Measurements from ENCODE around the gene SAYSD1.

The SAYSD1 gene

DNA sequence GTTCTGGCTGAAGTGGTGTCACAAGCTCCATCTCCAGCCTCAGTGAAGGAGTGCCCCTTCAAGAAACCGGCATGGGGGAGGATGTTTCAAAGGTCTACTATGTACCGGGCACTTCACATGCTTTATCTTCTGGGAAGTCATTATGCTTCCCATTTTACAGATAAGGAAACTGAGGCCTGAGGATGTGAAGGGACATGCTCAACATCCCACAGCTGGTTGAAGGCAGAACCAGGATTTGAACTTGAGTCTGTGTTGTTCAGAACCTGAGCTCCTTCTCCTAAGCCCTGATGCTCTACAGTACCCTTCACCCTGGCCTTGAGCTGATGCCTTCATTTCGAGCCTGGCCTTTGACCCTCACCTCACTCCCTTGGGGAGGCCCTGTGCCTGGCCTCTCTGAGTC, 53.4 kb downstream of the SAYSD1 start:
- no peak overlapping the region for H3K4me3 ChIP-seq (ENCODE audit: low read length)
- peaks cover 74% of the 10 kb centered on the region for H3K27me3 ChIP-seq (replicated peaks; ENCODE audit: control insufficient read depth, insufficient read depth, low read length)

DNA sequence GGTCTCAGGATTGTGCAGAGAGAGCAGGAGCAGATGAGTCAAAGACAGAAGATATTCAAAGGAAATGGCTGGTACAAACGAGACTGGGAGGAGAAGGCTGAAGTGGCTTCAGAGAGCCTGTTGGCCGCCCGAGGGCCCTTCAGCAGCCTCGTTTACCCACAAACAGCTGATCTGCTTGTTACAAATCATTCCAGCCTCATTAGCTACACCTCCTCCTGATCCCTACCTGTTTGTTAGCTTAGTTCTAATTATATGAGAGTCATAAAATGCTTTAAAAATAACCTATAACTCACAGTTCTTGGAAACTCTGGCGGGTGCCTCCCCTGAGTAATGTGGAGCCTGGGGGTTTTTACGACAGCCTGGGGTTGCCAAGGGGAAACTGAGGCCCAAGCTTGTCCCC, 53.8 kb downstream of the SAYSD1 start:
- Histone ChIP-seq H3K4me1 (ENCODE audit: control insufficient read depth, insufficient read depth, low read length) (no peaks in the 10 kb centered on the region), H3K9ac (ENCODE audit: low read length) (no peak overlapping the region), H3K9me3 (ENCODE audit: control insufficient read depth, low read length) (no peaks in the 10 kb centered on the region), H3K36me3 (ENCODE audit: control insufficient read depth, insufficient read depth, low read length, severe bottlenecking) (no peaks in the 10 kb centered on the region), H3K27me3 (replicated peaks; ENCODE audit: control insufficient read depth, insufficient read depth, low read length) (peaks cover 77% of the 10 kb centered on the region), H3K4me3 (ENCODE audit: low read length) (no peak overlapping the region)
- DNase-seq (ENCODE audit: low read depth): no peak

More for the DNA sequence above, 53.4 kb downstream of the SAYSD1 start:
- H3K4me1 ChIP-seq (ENCODE audit: control insufficient read depth, insufficient read depth, low read length): no peaks in the 10 kb centered on the region
- no peak overlapping the region for H3K9ac ChIP-seq (ENCODE audit: low read length)
- H3K36me3 ChIP-seq (ENCODE audit: control insufficient read depth, insufficient read depth, low read length, severe bottlenecking): no peaks in the 10 kb centered on the region
- no peaks in the 10 kb centered on the region for H3K9me3 ChIP-seq (ENCODE audit: control insufficient read depth, low read length)
- DNase-seq (ENCODE audit: low read depth): no peak

DNA sequence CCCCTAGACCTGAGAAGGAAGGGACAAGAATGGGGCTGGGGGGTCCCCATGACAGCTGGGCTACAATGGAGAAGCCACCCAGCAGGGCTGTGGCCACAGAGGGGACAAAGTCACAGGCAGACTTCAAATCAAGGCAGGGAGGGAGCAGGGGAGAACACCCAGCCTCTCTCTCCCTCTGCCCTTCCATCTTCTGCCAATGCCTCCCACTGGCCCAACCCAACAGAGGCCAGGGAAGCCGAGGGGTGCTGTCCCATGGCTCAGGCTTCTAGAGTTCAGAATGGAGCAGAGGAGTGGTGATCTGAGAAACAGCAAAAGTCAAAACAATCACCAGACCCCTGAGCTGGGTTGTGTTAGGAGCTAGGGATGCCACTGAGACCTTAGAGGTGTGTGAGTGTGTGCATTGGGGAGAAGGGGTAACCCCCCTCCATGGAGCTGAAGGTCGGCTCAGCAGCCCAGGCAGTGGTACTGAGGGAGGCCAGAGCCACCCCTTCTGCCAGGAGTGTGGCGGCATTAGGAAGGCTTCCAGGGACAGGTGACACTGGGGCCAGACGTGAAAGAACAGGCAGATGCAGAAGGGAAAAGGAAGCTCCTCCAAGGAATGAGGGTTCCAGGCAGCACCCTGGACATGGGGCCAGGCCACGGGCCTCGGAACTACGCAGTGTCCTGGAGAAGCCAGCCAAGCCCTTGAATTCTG, 54.4 kb downstream of the SAYSD1 start:
- Histone ChIP-seq H3K36me3 (ENCODE audit: control insufficient read depth, insufficient read depth, low read length, severe bottlenecking) (no peaks in the 10 kb centered on the region), H3K4me1 (ENCODE audit: control insufficient read depth, insufficient read depth, low read length) (no peaks in the 10 kb centered on the region), H3K4me3 (ENCODE audit: low read length) (no peak overlapping the region), H3K27me3 (replicated peaks; ENCODE audit: control insufficient read depth, insufficient read depth, low read length) (peaks cover 75% of the 10 kb centered on the region), H3K9me3 (ENCODE audit: control insufficient read depth, low read length) (no peaks in the 10 kb centered on the region), H3K9ac (ENCODE audit: low read length) (no peak overlapping the region)
- DNase-seq (ENCODE audit: low read depth): no peak

DNA sequence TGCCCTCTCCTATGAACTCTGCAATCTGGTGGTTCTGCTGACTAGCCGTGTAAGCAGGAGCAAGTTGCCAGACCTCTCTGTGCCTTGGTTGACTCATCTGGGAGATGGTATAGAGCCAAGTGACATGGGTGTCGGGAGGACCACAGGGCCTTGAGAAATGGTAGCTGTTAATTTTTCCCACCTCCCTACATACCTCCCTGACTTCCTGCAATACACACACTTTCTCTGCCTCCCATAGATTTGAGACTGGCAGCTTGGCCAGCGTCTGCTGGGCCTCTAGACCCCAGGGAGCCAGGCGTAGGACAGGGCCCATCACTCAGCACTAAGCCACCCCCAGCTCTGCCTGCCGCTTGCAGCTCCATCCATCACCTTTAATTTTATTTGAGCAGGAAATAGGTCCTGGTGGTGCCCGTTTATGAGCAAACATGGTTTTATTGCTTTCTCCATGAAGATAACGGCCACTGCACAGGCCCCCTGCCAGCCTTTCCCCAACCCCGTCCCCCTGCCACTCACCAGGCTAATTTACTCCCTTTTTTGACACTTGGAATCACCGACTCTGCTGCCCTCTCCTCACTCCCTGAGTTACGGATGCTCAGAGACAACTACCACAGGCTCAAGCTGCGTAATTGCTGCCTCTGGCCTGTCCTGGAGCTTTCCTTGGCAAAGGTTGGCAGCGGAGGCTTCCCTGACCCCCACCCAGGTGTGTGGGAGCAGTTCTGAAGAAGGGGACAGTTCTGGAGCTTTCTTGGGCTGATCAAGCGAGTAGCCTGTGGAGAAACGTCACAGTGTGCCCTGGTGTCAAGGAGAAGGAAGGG, 55.3 kb downstream of the SAYSD1 start:
- no peak for DNase-seq (ENCODE audit: low read depth)
- no peaks in the 10 kb centered on the region for H3K9me3 ChIP-seq (ENCODE audit: control insufficient read depth, low read length)
- H3K36me3 ChIP-seq (ENCODE audit: control insufficient read depth, insufficient read depth, low read length, severe bottlenecking): no peaks in the 10 kb centered on the region
- no peak overlapping the region for H3K9ac ChIP-seq (ENCODE audit: low read length)
- H3K4me1 ChIP-seq (ENCODE audit: control insufficient read depth, insufficient read depth, low read length): no peaks in the 10 kb centered on the region
- peaks cover 76% of the 10 kb centered on the region for H3K27me3 ChIP-seq (replicated peaks; ENCODE audit: control insufficient read depth, insufficient read depth, low read length)
- no peak overlapping the region for H3K4me3 ChIP-seq (ENCODE audit: low read length)

DNA sequence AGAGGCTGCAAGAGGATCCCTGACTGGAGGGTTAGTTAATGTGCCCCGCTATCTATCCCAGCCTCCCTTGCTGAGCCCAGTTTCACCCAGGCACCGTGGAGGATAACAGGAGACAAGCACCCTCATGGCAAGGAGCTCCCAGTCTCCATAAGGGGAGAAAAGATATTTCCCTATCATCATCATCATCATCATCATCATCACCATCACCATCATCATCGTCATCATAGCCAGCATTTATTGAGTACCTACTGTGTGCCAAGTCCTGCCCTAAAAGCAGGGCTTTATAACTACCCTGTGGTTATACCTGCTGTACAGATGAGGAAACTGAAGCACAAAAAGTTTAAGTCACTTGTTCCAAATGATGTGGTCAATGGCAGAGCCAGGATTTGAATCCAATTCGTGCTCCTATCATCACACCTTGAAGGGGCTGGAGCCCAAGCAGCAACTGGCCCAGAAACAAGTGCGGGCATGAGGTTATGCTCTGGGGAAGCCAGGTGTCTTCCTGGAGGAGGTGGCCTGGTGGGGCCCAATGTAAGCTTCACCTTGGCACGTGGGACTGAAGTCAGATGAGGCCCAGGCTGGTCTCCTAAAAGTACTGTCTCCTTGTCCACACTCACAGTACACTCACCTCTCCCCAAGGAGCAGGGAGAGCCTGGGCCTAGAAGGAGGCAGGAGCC, 56.4 kb downstream of the SAYSD1 start:
- H3K4me3 ChIP-seq (ENCODE audit: low read length): no peak overlapping the region
- peaks cover 81% of the 10 kb centered on the region for H3K27me3 ChIP-seq (replicated peaks; ENCODE audit: control insufficient read depth, insufficient read depth, low read length)
- no peaks in the 10 kb centered on the region for H3K36me3 ChIP-seq (ENCODE audit: control insufficient read depth, insufficient read depth, low read length, severe bottlenecking)
- peaks cover 5% of the 10 kb centered on the region for H3K4me1 ChIP-seq (ENCODE audit: control insufficient read depth, insufficient read depth, low read length)
- no peak for DNase-seq (ENCODE audit: low read depth)
- no peak overlapping the region for H3K9ac ChIP-seq (ENCODE audit: low read length)
- no peaks in the 10 kb centered on the region for H3K9me3 ChIP-seq (ENCODE audit: control insufficient read depth, low read length)

DNA sequence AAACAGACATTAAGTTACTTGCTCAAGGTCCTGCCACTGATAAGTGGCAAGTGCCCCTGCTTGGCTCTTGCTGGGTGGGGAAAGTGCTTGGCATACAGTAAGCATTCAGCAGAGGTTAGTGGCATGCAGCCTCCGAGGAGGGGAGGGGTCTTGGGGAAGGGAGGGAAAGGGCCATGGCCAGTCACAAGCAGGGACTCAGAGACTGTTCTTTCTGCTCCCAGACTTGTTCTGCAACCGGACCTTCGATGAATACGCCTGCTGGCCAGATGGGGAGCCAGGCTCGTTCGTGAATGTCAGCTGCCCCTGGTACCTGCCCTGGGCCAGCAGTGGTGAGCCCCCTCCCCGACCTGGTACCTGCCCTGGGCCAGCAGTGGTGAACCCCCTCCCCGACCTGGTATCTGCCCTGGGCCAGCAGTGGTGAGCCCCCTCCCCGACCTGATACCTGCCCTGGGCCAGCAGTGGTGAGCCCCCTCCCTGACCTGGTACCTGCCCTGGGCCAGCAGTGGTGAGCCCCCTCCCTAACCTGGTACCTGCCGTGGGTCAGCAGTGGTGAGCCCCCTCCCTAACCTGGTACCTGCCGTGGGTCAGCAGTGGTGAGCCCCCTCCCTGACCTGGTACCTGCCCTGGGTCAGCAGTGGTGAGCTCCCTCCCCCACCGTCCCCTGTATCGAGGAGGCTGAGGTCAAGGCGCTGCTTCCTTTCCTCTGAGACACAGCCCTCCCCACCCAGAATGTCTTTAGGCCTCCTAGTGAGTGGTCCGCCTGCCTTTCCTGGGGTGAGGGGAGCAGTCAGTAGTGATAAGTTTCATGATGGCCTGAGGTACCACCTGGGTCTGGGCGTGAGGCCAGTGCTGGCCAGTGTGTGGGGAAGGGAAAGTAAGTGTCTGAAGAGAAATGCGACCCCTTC, 57.5 kb downstream of the SAYSD1 start:
- Histone ChIP-seq H3K4me1 (ENCODE audit: control insufficient read depth, insufficient read depth, low read length) (peaks cover 5% of the 10 kb centered on the region), H3K9me3 (ENCODE audit: control insufficient read depth, low read length) (no peaks in the 10 kb centered on the region), H3K36me3 (ENCODE audit: control insufficient read depth, insufficient read depth, low read length, severe bottlenecking) (no peaks in the 10 kb centered on the region), H3K9ac (ENCODE audit: low read length) (no peak overlapping the region), H3K4me3 (ENCODE audit: low read length) (no peak overlapping the region), H3K27me3 (replicated peaks; ENCODE audit: control insufficient read depth, insufficient read depth, low read length) (peaks cover 79% of the 10 kb centered on the region)
- DNase-seq (ENCODE audit: low read depth): no peak

DNA sequence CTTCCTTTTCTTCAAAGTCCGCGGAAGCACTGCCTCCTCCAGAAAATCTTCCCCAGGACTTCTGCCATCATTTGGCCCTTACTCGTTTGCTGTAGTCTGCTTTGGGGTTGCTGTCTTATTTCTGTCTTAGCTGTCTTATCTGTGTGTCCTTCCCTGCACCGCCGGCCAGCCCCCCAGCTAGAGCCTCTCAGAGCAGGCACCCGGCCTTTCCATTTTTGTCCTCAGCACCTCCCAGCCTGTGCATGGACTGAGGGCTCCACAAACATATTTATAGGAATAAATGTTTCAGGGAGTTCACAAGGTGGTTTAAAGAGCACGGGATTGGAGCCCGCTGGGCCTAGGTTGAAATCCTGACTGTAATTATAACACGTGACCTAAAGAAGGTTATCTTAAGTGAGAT, 58.3 kb downstream of the SAYSD1 start:
- peaks cover 78% of the 10 kb centered on the region for H3K27me3 ChIP-seq (replicated peaks; ENCODE audit: control insufficient read depth, insufficient read depth, low read length)

DNA sequence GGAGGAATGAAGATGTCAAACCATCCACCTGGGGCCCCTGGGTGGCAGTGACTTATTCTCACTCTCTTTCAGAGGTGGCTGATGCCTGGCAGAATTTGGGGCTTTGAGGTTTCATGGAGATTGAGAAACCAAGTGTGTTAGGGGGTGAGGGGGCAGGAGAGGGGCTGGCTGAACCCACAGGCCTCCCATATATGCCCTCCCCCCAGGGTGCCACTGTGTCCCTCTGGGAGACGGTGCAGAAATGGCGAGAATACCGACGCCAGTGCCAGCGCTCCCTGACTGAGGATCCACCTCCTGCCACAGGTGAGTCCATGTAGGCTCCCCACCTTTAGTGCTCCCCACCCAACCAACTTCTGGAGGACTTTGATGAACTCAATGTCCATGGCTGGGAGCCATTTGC, 58.8 kb downstream of the SAYSD1 start:
- Histone ChIP-seq H3K36me3 (ENCODE audit: control insufficient read depth, insufficient read depth, low read length, severe bottlenecking) (no peaks in the 10 kb centered on the region), H3K4me1 (ENCODE audit: control insufficient read depth, insufficient read depth, low read length) (peaks cover 5% of the 10 kb centered on the region), H3K9ac (ENCODE audit: low read length) (no peak overlapping the region), H3K9me3 (ENCODE audit: control insufficient read depth, low read length) (no peaks in the 10 kb centered on the region), H3K27me3 (replicated peaks; ENCODE audit: control insufficient read depth, insufficient read depth, low read length) (peaks cover 78% of the 10 kb centered on the region), H3K4me3 (ENCODE audit: low read length) (no peak overlapping the region)
- no peak for DNase-seq (ENCODE audit: low read depth)

More for the DNA sequence above, 58.3 kb downstream of the SAYSD1 start:
- no peak overlapping the region for H3K4me3 ChIP-seq (ENCODE audit: low read length)
- H3K4me1 ChIP-seq (ENCODE audit: control insufficient read depth, insufficient read depth, low read length): peaks cover 5% of the 10 kb centered on the region
- H3K9ac ChIP-seq (ENCODE audit: low read length): no peak overlapping the region
- no peak for DNase-seq (ENCODE audit: low read depth)
- H3K9me3 ChIP-seq (ENCODE audit: control insufficient read depth, low read length): no peaks in the 10 kb centered on the region
- no peaks in the 10 kb centered on the region for H3K36me3 ChIP-seq (ENCODE audit: control insufficient read depth, insufficient read depth, low read length, severe bottlenecking)

DNA sequence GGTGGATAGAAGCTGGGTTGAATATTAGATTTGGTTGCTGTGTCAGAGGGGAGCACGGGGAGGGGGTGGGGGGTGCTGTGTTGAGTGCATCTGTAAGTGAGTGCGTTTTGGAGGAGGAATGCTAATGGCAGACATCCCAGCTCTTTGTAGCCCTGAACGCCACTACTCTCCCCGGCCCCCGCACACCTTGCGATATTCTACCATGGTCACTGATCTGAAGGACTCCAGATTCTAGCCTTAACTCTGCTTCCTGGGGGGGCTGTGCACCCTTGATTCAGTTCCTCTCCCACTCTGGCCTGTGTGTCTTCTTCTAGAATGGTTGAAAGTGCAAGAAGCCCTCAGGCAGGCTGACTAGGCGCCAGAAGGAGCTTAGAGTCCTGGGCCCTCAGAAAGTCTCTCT, 59.3 kb downstream of the SAYSD1 start:
- H3K27me3 ChIP-seq (replicated peaks; ENCODE audit: control insufficient read depth, insufficient read depth, low read length): peaks cover 78% of the 10 kb centered on the region
- peaks cover 5% of the 10 kb centered on the region for H3K4me1 ChIP-seq (ENCODE audit: control insufficient read depth, insufficient read depth, low read length)
- DNase-seq (ENCODE audit: low read depth): no peak
- H3K36me3 ChIP-seq (ENCODE audit: control insufficient read depth, insufficient read depth, low read length, severe bottlenecking): no peaks in the 10 kb centered on the region
- H3K9ac ChIP-seq (ENCODE audit: low read length): no peak overlapping the region
- no peaks in the 10 kb centered on the region for H3K9me3 ChIP-seq (ENCODE audit: control insufficient read depth, low read length)
- H3K4me3 ChIP-seq (ENCODE audit: low read length): no peak overlapping the region

DNA sequence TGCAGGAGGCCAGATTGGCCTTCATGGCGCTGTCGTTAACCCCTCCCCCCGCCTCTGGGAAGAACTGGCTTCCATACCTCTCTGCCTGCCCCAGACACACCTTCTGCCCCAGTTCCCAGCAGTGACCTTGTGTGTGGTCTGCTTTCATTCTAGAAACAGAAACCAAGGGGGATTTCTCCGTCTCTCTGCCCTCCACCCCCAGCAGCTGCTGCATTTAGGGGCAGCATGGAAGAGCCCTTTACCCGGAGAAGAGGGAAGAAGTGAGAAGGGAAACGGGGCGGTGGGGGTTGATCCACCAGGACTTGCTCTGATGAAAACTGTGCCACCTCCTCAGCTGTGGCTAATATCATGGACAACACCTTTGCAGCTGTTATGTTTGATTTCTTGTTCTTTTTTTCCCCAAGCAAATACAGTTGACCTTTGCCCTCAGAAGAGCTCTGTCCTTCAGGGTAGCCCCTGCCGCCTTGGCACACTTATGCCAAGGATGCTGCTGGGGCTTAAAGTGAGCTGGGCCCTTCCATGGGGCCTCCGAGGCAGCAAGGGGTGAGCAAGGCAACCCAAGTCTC, 60.3 kb downstream of the SAYSD1 start:
- Histone ChIP-seq H3K4me1 (ENCODE audit: control insufficient read depth, insufficient read depth, low read length) (peaks cover 5% of the 10 kb centered on the region), H3K9me3 (ENCODE audit: control insufficient read depth, low read length) (no peaks in the 10 kb centered on the region), H3K27me3 (replicated peaks; ENCODE audit: control insufficient read depth, insufficient read depth, low read length) (peaks cover 79% of the 10 kb centered on the region), H3K4me3 (ENCODE audit: low read length) (no peak overlapping the region), H3K36me3 (ENCODE audit: control insufficient read depth, insufficient read depth, low read length, severe bottlenecking) (no peaks in the 10 kb centered on the region), H3K9ac (ENCODE audit: low read length) (no peak overlapping the region)
- no peak for DNase-seq (ENCODE audit: low read depth)

All from adipocyte (in vitro differentiated cells).